Fibroblast of lung (primary cell): ENCODE results near the gene C1S. TPM values are rescaled to one million over a fixed set of nuclear protein-coding genes. Genes with fewer than 3 reads are reported as not detected.
"Not testable (repeated sequence)": the region's sequence is repeated elsewhere in the genome, so short reads cannot be mapped to it uniquely, and the experiment has no call there.

Source experiments
- DNase-seq, 2 donors: peaks; one replicate each; pipeline versions ENCODE4 v3.0.0 to v3.0.0-alpha.2; 2010; ENCODE audit warnings: low read depth in 2 of 2
- H2AFZ ChIP-seq: 2 replicates; pipeline ENCODE4 v1.5.1; 2012; ENCODE audit warnings: low read length, control low read depth, inconsistent platforms
- H3K27ac ChIP-seq: 2 replicates; pipeline ENCODE4 v1.5.1; 2011; ENCODE audit warnings: low read length, control low read depth; ENCODE audit not compliant: insufficient read depth
- H3K27me3 ChIP-seq: 2 replicates; pipeline ENCODE4 v1.5.1; 2011; ENCODE audit warnings: mild to moderate bottlenecking, low read length; ENCODE audit not compliant: control insufficient read depth, insufficient read depth
- H3K36me3 ChIP-seq: 2 replicates; pipeline ENCODE4 v1.5.1; 2011; ENCODE audit warnings: low read length; ENCODE audit not compliant: control insufficient read depth, insufficient read depth
- H3K4me1 ChIP-seq: 2 replicates; pipeline ENCODE4 v1.5.1; 2011; ENCODE audit warnings: low read length; ENCODE audit not compliant: control insufficient read depth, insufficient read depth; ENCODE audit errors: extremely low read depth
- H3K4me2 ChIP-seq: 2 replicates; pipeline ENCODE4 v1.5.1; 2011; ENCODE audit warnings: low read length, control low read depth; ENCODE audit not compliant: insufficient read depth; ENCODE audit errors: extremely low read depth
- H3K4me3 ChIP-seq, 4 experiments: fragments of 200-600 bp in 1 of 4; sonication (generic) in 1 of 4; replicated peaks in 1 of 4; 2 replicates each; pipeline ENCODE4 v1.5.1; 2011 to 2016; ENCODE audit warnings: low read length in 4 of 4, low read depth in 3 of 4, mild to moderate bottlenecking in 3 of 4, control low read depth in 2 of 4, inconsistent platforms in 1 of 4, mixed read lengths in 1 of 4; ENCODE audit not compliant: insufficient read depth in 1 of 4; ENCODE audit errors: control extremely low read depth in 1 of 4
- H3K79me2 ChIP-seq: 2 replicates; pipeline ENCODE4 v1.5.1; 2012; ENCODE audit warnings: mild to moderate bottlenecking, low read length, inconsistent platforms; ENCODE audit not compliant: control insufficient read depth, insufficient read depth
- H3K9ac ChIP-seq: 2 replicates; pipeline ENCODE4 v1.5.1; 2011; ENCODE audit warnings: mild to moderate bottlenecking, low read length, control low read depth; ENCODE audit not compliant: insufficient read depth
- H3K9me3 ChIP-seq: 2 replicates; pipeline ENCODE4 v1.5.1; 2012; ENCODE audit warnings: low read depth, low read length; ENCODE audit not compliant: control insufficient read depth, insufficient read depth
- H4K20me1 ChIP-seq: 2 replicates; pipeline ENCODE4 v1.5.1; 2011; ENCODE audit warnings: low read length; ENCODE audit not compliant: control insufficient read depth, insufficient read depth; ENCODE audit errors: extremely low read depth
- CTCF ChIP-seq, 2 donors: IDR thresholded peaks in 1 of 2; conservative IDR thresholded peaks in 1 of 2; 1 replicate in 1 of 2; 2 replicates in 1 of 2; pipeline ENCODE4 v1.5.1; 2011 to 2012; ENCODE audit warnings: low read length in 2 of 2, control low read depth in 1 of 2, inconsistent platforms in 1 of 2, low read depth in 1 of 2, mild to moderate bottlenecking in 1 of 2
- EZH2 ChIP-seq: IDR thresholded peaks from 2 replicates; pipeline ENCODE4 v1.5.1; 2012; ENCODE audit warnings: low read length, control low read depth, mild to moderate bottlenecking; ENCODE audit errors: missing control alignments
- polyA plus RNA-seq, 2 donors: library from polyadenylated mRNA; depleted of rRNA in 1 of 2; stranded (reverse) in 1 of 2; unstranded in 1 of 2; fragments of >200 nt; gene quantifications; 2 replicates each; pipeline ENCODE4 v1.2.1, GENCODE V29; 2011 to 2012; ENCODE audit warnings: missing spikeins in 1 of 2
- total RNA-seq: library from RNA; depleted of rRNA; stranded (reverse); fragments of >200 nt; gene quantifications from 2 replicates; pipeline ENCODE4 v1.2.1, GENCODE V29; 2014

Gene C1S
- total and polyA plus RNA-seq, 2 donors (not counting 1 experiment from before 2014, with no cell fraction given): 507 to 997 TPM

DNA sequence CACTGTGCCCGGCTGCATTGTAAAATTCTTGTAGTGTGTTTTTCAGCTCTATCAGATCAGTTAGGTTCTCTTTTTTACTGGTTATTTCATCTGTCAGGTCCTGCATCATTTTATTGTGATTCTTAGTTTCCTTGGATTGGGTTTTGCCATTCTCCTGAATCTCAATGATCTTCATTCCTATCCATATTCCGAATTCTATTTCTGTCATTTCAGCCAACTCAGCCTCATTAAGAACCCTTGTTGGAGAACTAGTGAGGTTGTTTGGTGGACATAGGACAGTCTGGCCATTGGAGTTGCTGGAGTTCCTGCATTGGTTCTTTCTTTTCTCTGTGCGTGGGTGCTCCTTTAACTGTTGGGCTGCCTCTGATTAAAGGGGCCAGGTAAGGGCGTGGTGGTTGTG, 5.6 kb upstream of the C1S start:
- Histone ChIP-seq H3K27ac (no peak overlapping the region), H3K4me2 (no peak overlapping the region), H3K9ac (no peak overlapping the region), H3K36me3 (no peaks in the 10 kb centered on the region), H3K9me3 (no peaks in the 10 kb centered on the region), H3K27me3 (peaks cover 11% of the 10 kb centered on the region), H3K4me1 (peaks cover 3% of the 10 kb centered on the region), H3K4me3 (no peak overlapping the region), H2AFZ (no peak overlapping the region), H4K20me1 (no peaks in the 10 kb centered on the region), H3K79me2 (no peaks in the 10 kb centered on the region)
- TF ChIP-seq EZH2 (no peak), CTCF (conservative IDR thresholded peaks at IDR 0.05 in 1 of 2, IDR thresholded peaks at IDR 0.05 in 1 of 2; ENCODE audit: low read depth in 1 of 2, low read length in 2 of 2) (no peak)
- no peak for DNase-seq

DNA sequence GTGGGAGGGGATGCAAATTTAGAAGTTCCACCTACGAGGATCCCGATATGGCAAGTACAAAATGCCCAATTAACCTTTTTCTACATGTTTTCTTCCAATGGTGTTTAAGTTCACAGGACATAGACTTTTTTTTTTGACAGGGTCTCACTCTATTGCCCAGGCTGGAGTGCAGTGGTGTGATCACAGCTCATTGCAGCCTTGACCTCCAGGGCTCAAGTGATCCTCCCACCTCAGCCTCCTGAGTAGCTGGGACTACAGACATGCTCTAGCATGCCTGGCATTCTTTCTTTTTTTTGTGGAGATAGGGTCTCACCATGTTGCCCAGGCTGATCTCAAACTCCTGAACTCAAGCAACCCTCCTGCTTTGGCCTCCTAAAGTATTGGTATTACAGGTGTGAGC, 4.8 kb upstream of the C1S start:
- H2AFZ ChIP-seq, H3K9ac ChIP-seq, DNase-seq, H3K4me1 ChIP-seq, H3K9me3 ChIP-seq, H3K36me3 ChIP-seq, H3K27ac ChIP-seq, H3K79me2 ChIP-seq, H3K4me2 ChIP-seq, H4K20me1 ChIP-seq, H3K4me3 ChIP-seq: not testable (repeated sequence)
- peaks cover 11% of the 10 kb centered on the region for H3K27me3 ChIP-seq

DNA sequence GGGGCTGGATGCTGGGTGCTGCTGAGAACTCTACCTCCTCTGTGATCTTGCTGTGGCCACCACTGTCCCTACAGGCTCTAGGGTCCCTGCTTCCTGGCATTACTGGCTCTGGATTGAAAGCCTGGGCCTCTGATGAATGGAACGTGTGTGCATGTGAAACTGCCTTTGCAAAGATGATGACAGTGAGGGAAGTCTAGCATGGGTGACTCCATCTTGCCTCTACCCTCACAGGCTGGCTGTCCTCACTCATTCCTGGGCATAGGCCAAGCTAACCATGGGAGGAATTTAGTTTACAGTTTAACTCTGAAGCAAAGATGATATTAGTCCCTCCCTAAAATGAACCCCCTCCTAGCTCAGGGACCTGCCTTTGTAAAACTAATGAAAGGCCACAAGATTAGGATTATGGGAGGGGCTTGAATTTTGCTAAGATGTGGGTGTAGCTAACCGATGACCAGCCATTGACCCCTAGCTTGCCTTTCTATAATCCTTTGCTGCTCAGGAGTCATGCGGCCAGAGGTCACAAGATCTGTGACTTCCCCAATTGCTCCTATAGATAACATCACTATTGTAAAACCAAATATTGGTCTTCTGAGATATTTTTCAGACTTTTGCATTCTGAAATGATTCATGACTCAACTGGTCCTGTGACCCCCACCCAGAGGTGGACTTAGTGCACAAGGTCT, 2.2 kb upstream of the C1S start:
- H4K20me1 ChIP-seq: no peaks in the 10 kb centered on the region
- no peaks in the 10 kb centered on the region for H3K36me3 ChIP-seq
- DNase-seq: no peak
- peaks cover 6% of the 10 kb centered on the region for H3K27me3 ChIP-seq
- H3K9ac ChIP-seq: no peak overlapping the region
- TF ChIP-seq CTCF (conservative IDR thresholded peaks at IDR 0.05 in 1 of 2, IDR thresholded peaks at IDR 0.05 in 1 of 2; ENCODE audit: low read depth in 1 of 2, low read length in 2 of 2) (no peak), EZH2 (no peak)
- no peaks in the 10 kb centered on the region for H3K79me2 ChIP-seq
- H3K4me3 ChIP-seq: no peak overlapping the region
- no peak overlapping the region for H2AFZ ChIP-seq
- H3K9me3 ChIP-seq: no peaks in the 10 kb centered on the region
- no peak overlapping the region for H3K27ac ChIP-seq
- no peak overlapping the region for H3K4me2 ChIP-seq
- H3K4me1 ChIP-seq: peaks cover 17% of the 10 kb centered on the region
